Retinal pigment epithelial cell (primary cell): ENCODE results near the gene CCDC82.

Source experiments
- DNase-seq: peaks from one replicate; pipeline ENCODE4 v3.0.0-alpha.2; 2010; ENCODE audit warnings: low read depth
- H3K4me3 ChIP-seq: 2 replicates; pipeline ENCODE4 v1.5.1; 2011; ENCODE audit warnings: mild to moderate bottlenecking, low read length, control low read depth, moderate library complexity
- CTCF ChIP-seq: conservative IDR thresholded peaks from 2 replicates; pipeline ENCODE4 v1.5.1; 2011; ENCODE audit warnings: low read depth, low read length, control low read depth, inconsistent platforms

CCDC82 gene

GRCh38 chr11:96337541-96338431 lies 51.9 kb downstream of the CCDC82 start:
- no peak overlapping the region for H3K4me3 ChIP-seq
- TF ChIP-seq CTCF, result no peak
- no peak for DNase-seq

GRCh38 chr11:96335388-96335787 lies 54.3 kb downstream of the CCDC82 start:
- no peak for TF ChIP-seq CTCF
- H3K4me3 ChIP-seq, result no peak overlapping the region
- no peak for DNase-seq

- DNase-seq, result no peak
- no peak overlapping the region for H3K4me3 ChIP-seq
- TF ChIP-seq CTCF, result no peak
These were observed 55.5 kb downstream of the CCDC82 start for GRCh38 chr11:96334219-96334618.

GRCh38 chr11:96333191-96333719 lies 56.5 kb downstream of the CCDC82 start:
- TF ChIP-seq CTCF, result no peak
- no peak for DNase-seq
- no peak overlapping the region for H3K4me3 ChIP-seq

- H3K4me3 ChIP-seq, result no peak overlapping the region
- TF ChIP-seq CTCF, result no peak
- DNase-seq, result no peak
These were observed 57.5 kb downstream of the CCDC82 start for GRCh38 chr11:96332126-96332771.

GRCh38 chr11:96331699-96332116 lies 58.0 kb downstream of the CCDC82 start:
- DNase-seq, result no peak
- no peak for TF ChIP-seq CTCF

GRCh38 chr11:96330511-96330859 lies 59.2 kb downstream of the CCDC82 start:
- no peak overlapping the region for H3K4me3 ChIP-seq
- DNase-seq, result no peak
- no peak for TF ChIP-seq CTCF

More at GRCh38 chr11:96331699-96332116, 58.0 kb downstream of the CCDC82 start:
- no peak overlapping the region for H3K4me3 ChIP-seq
